ENCODE data around the gene TMEM222.

The TMEM222 gene

DNA sequence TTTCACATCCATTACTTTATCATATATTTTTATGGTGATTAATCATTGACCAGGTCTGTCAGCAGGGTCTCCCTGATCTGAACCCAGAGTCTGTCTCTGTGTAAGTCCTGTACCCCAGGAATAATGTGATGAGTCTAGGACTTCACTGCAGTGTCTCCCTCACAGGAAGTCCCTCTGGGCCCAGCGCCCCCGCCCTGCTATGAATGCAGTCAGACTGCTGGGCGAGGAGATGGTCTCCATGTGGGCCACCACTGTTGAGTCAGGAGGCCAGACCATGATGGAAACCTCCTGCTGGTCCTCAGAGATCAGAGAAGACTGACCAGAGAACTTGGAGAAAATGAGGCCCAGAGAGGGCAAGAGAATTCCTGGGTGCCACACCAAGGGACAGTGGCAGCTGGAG is 9.5 kb downstream of the TMEM222 start:
- Histone ChIP-seq H3K4me2 (ENCODE audit: low read depth, low read length) (no peak overlapping the region), H3K9me3 (replicated peaks; ENCODE audit: insufficient read depth, low read length) (no peaks in the 10 kb centered on the region), H3K27ac (ENCODE audit: low read length) (no peak overlapping the region), H3K79me2 (ENCODE audit: low read length) (peaks cover 50% of the 10 kb centered on the region), H3K36me3 (replicated peaks; ENCODE audit: insufficient read depth, low read length) (no peaks in the 10 kb centered on the region; the same call in 1 of the 2 replicates), H3K9me2 (replicated peaks; ENCODE audit: insufficient read depth, low read length) (no peaks in the 10 kb centered on the region), H3K9ac (ENCODE audit: low read length) (no peak overlapping the region), H4K20me1 (ENCODE audit: insufficient read depth, low read length) (no peaks in the 10 kb centered on the region), H3K4me1 (ENCODE audit: low read length) (no peaks in the 10 kb centered on the region), H3F3A (ENCODE audit: insufficient read depth, low read length) (no peaks in the 10 kb centered on the region), H3K27me3 (replicated peaks; ENCODE audit: insufficient read depth, low read length) (no peaks in the 10 kb centered on the region), H3K4me3 (ENCODE audit: low read length) (no peak overlapping the region), H2AFZ (ENCODE audit: low read length) (no peak overlapping the region)
- TF ChIP-seq CTCF (IDR thresholded peaks at IDR 0.05; ENCODE audit: low read length) (no peak), EZH2 (optimal IDR thresholded peaks at IDR 0.05; ENCODE audit: low read depth, low read length) (no peak), EZH2phosphoT487 (IDR thresholded peaks at IDR 0.05; ENCODE audit: low read length) (no peak)
- no peak for DNase-seq

GRCh38 chr1:27331922-27332321 is 10.0 kb downstream of the TMEM222 start:
- Histone ChIP-seq H4K20me1 (ENCODE audit: insufficient read depth, low read length) (no peaks in the 10 kb centered on the region), H3K9ac (ENCODE audit: low read length) (no peak overlapping the region), H3K4me2 (ENCODE audit: low read depth, low read length) (no peak overlapping the region), H3K79me2 (ENCODE audit: low read length) (peaks cover 45% of the 10 kb centered on the region), H3K9me2 (replicated peaks; ENCODE audit: insufficient read depth, low read length) (no peaks in the 10 kb centered on the region), H3K4me1 (ENCODE audit: low read length) (no peaks in the 10 kb centered on the region), H3K4me3 (ENCODE audit: low read length) (no peak overlapping the region), H3K9me3 (replicated peaks; ENCODE audit: insufficient read depth, low read length) (no peaks in the 10 kb centered on the region), H3F3A (ENCODE audit: insufficient read depth, low read length) (no peaks in the 10 kb centered on the region), H3K27ac (ENCODE audit: low read length) (no peak overlapping the region), H3K36me3 (replicated peaks; ENCODE audit: insufficient read depth, low read length) (no peaks in the 10 kb centered on the region; the same call in 1 of the 2 replicates), H3K27me3 (replicated peaks; ENCODE audit: insufficient read depth, low read length) (no peaks in the 10 kb centered on the region), H2AFZ (ENCODE audit: low read length) (no peak overlapping the region)
- no peak for TF ChIP-seq EZH2 (optimal IDR thresholded peaks at IDR 0.05; ENCODE audit: low read depth, low read length)
- TF ChIP-seq CTCF (IDR thresholded peaks at IDR 0.05; ENCODE audit: low read length), result no peak
- no peak for TF ChIP-seq EZH2phosphoT487 (IDR thresholded peaks at IDR 0.05; ENCODE audit: low read length)
- no peak for DNase-seq

DNA sequence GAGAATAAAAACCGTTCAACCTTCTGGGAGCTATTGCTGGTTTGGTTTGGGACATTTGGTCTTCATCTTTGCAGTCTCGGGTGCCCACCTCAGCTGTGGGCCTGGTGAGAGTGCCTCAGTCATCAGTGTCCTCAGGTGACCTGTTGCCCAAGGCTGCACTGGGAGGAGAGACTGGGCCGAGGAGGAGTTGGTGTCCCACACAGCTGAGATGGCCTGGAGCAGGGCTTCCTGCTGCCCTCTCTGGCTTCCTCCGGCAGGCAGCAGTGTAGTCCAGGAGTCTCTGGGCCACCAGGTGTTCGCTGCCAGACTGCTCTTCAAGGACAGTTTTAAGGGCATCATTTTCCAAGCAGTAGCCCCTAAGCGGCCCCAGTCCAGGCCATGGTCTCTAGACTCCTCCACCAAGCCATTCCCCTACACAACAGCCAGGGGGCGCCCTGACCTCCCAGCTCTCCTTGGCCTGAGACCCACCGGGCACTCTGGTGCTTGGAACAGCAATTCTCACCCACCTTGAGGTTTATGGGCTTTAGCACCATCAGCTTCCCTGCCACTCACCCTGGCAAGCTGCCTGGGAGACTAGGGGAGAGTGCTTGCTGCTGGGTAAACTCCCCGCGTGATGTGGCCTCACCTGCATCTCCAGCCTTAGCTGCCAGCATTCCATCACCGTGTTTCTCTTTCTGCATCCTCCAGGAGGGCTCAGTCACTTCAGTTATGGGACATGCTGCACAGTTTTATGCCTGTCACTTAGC is 10.7 kb downstream of the TMEM222 start:
- Histone ChIP-seq H3K9ac (ENCODE audit: low read length) (no peak overlapping the region), H3K36me3 (replicated peaks; ENCODE audit: insufficient read depth, low read length) (no peaks in the 10 kb centered on the region; the same call in 1 of the 2 replicates), H3K9me3 (replicated peaks; ENCODE audit: insufficient read depth, low read length) (no peaks in the 10 kb centered on the region), H3K79me2 (ENCODE audit: low read length) (peaks cover 38% of the 10 kb centered on the region), H2AFZ (ENCODE audit: low read length) (no peak overlapping the region), H3K4me2 (ENCODE audit: low read depth, low read length) (no peak overlapping the region), H3K27ac (ENCODE audit: low read length) (no peak overlapping the region), H4K20me1 (ENCODE audit: insufficient read depth, low read length) (no peaks in the 10 kb centered on the region), H3K27me3 (replicated peaks; ENCODE audit: insufficient read depth, low read length) (no peaks in the 10 kb centered on the region), H3F3A (ENCODE audit: insufficient read depth, low read length) (no peaks in the 10 kb centered on the region), H3K9me2 (replicated peaks; ENCODE audit: insufficient read depth, low read length) (no peaks in the 10 kb centered on the region), H3K4me1 (ENCODE audit: low read length) (no peaks in the 10 kb centered on the region), H3K4me3 (ENCODE audit: low read length) (no peak overlapping the region)
- TF ChIP-seq CTCF (IDR thresholded peaks at IDR 0.05; ENCODE audit: low read length) (peak; percentile 73), EZH2 (optimal IDR thresholded peaks at IDR 0.05; ENCODE audit: low read depth, low read length) (no peak)
- peak; percentile 16 for DNase-seq

Data from MM.1S (cell line).